ENCODE data around the gene CCDC51. TPM values are rescaled to one million over a fixed set of nuclear protein-coding genes. Genes with fewer than 3 reads are reported as not detected.
A peak's percentile ranks its signal among the peaks of the same experiment; 100 is the strongest.

Gene CCDC51
- total RNA-seq, 1 donor = 21.2 TPM

DNA sequence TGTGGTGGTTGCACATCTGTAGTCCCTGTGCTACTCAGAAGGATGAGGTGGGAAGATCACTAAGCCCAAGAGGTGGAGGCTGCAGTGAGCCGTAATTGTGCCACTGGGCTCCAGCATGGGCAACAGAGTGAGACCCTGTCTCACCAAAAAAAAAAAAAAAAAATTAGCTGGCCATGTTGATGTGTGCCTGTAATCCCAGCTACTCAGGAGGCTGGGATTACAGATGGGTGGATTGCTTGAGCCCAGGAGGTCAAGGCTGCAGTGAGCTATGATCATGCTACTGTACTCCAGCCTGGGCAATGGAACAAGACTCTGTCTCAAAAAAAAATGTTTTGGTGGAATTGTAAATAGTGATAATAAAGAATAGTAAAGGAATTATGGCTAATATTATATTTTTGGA is 16.5 kb upstream of the CCDC51 start:
- TF ChIP-seq, protein P1, sequence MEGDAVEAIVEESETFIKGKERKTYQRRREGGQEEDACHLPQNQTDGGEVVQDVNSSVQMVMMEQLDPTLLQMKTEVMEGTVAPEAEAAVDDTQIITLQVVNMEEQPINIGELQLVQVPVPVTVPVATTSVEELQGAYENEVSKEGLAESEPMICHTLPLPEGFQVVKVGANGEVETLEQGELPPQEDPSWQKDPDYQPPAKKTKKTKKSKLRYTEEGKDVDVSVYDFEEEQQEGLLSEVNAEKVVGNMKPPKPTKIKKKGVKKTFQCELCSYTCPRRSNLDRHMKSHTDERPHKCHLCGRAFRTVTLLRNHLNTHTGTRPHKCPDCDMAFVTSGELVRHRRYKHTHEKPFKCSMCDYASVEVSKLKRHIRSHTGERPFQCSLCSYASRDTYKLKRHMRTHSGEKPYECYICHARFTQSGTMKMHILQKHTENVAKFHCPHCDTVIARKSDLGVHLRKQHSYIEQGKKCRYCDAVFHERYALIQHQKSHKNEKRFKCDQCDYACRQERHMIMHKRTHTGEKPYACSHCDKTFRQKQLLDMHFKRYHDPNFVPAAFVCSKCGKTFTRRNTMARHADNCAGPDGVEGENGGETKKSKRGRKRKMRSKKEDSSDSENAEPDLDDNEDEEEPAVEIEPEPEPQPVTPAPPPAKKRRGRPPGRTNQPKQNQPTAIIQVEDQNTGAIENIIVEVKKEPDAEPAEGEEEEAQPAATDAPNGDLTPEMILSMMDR (IDR thresholded peaks at IDR 0.05; ENCODE audit: insufficient read depth, low read depth, low read length) = no peak
- no peak for DNase-seq (ENCODE audit: low read depth)

DNA sequence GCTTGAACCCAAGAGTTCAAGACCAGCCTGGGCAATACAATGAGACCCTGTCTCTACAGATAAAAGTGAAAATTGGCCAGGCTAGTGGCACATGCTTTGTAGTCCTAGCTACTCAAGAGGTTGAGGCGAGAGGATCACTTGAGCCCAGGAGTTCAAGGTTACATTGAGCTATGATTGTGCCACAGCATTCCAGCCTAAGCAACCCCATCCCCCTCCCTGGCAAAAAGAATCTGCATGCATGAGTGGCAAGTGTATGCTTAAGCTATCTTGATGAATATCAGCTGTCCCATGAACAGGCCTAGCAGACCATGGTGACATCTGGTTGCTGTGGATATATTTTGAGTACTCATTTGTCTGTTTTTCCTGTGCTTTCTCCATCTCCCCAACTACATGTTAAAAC is 11.4 kb upstream of the CCDC51 start:
- TF ChIP-seq, protein P1 (IDR thresholded peaks at IDR 0.05; ENCODE audit: insufficient read depth, low read depth, low read length) = no peak
- DNase-seq (ENCODE audit: low read depth) = no peak

More for the DNA sequence above, 16.5 kb upstream of the CCDC51 start:
- no peak overlapping the region for H3K4me3 ChIP-seq (ENCODE audit: low read depth, low read length)

DNA sequence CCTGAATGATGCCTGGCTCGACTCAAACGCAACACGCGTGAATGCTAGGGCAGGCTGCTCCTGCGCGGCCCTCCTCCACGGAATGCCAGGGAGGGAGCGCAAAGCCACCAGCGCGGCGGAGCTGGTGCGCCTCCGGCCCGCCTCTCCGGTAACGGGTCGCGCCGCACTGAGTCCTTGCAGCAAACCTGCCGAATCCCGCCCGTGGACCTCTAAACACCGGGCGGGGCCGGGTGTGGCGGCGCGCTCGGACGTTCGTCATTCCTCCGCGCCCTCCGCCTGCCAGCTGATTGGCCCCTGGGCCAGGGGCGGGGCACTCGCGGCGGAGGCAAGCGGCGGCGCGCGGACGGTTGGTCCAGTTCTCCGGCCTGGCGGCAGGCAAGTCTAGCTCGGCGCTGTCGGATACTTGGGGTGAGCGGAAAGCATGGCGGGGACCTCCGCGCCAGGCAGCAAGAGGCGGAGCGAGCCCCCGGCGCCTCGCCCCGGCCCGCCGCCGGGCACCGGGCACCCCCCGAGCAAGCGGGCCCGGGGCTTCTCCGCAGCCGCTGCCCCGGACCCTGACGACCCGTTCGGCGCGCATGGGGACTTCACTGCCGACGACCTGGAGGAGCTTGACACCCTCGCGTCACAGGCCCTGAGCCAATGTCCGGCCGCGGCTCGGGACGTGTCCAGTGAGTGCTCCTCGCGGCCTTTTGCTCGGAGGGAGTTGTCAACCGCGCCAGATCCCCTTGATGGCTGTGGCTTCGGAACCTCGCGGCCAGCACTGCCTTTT is 6.7 kb upstream of the CCDC51 start, which contains the start of gene ATRIP:
ATRIP (plus strand) TSS at position 313 of the 769 bp plus-strand sequence; CDS start at position 422, 109 bp downstream.
- TF ChIP-seq, protein P1 (IDR thresholded peaks at IDR 0.05; ENCODE audit: insufficient read depth, low read depth, low read length) = no peak
- H3K4me3 ChIP-seq (ENCODE audit: low read depth, low read length) = peak within 1 kb of the TSS; percentile 90
- peak; percentile 90 for DNase-seq (ENCODE audit: low read depth)

More for the DNA sequence above, 11.4 kb upstream of the CCDC51 start:
- H3K4me3 ChIP-seq (ENCODE audit: low read depth, low read length) = no peak overlapping the region

DNA sequence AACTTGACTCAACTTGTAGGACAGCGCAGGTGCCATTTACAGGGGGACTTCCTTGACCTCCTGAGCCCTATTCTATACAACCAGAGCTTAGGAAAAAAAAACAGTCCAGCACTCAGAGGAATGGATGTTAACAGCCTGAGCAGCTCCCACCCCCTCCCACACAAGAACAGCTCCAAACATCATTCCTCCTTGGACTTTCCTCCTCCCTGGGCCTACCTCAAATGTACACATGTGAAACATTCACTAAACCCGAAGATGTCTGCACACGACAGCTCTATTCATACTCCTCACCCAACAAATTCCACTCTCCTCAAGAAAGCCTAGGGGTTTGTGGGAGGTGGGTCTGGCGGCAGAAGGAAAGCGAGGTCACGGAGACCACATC is 6.1 kb upstream of the CCDC51 start:
- TF ChIP-seq, protein P1 (IDR thresholded peaks at IDR 0.05; ENCODE audit: insufficient read depth, low read depth, low read length) = no peak

DNA sequence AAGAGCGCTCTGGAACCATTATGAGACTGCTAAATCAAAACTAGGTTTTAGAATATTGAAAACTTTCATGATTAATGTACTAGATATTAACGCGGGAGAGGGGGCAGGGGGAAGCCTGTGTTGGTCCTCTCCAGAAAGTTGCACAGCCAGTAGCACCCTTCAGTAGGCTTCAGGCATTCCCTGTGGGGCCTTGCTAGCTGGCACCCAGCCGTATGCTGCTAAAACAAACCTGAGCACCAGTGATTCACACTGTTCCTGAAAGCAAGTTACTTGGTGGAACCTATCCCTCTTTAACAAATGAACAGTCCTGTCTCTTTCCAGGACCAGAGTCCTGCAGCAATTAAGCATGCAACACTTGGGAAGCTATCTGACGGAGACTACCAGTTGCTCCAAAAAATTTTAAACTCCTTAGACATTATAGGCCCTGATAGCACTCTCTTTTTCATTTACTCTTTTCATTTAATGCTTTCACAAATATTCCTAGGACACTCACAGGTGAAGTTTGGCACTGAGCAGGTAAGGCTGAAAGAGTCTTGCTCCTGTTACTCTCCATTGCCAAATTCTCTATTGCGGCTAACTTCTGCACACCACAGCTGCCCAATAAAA is 5.5 kb upstream of the CCDC51 start:
- TF ChIP-seq, protein P1 (IDR thresholded peaks at IDR 0.05; ENCODE audit: insufficient read depth, low read depth, low read length) = no peak
- H3K4me3 ChIP-seq (ENCODE audit: low read depth, low read length) = peak overlapping the region; percentile 90
- DNase-seq (ENCODE audit: low read depth) = no peak

More for the DNA sequence above, 6.1 kb upstream of the CCDC51 start:
- peak overlapping the region; percentile 90 for H3K4me3 ChIP-seq (ENCODE audit: low read depth, low read length)
- no peak for DNase-seq (ENCODE audit: low read depth)

DNA sequence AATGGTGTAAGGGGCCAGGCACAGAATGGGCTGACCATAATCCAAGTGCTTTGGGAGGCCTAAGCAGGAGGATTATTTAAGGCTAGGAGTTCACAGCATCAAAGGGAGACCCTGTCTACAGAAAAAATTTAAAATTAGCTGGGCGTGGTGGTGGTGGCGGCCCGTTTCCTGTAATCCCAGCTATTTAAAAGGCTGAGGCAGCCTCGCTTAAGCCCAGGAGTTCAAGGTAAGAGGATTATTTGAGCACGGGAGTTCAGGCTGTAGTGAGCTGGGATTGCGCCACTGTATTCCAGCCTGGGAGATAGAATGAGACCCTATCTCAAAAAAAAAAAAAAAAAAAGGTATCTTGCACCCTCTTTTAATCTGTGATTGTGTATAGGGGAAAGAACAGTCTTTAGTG is 2.0 kb upstream of the CCDC51 start:
- DNase-seq (ENCODE audit: low read depth) = no peak
- TF ChIP-seq, protein P1 (IDR thresholded peaks at IDR 0.05; ENCODE audit: insufficient read depth, low read depth, low read length) = no peak
- peak overlapping the region; percentile 85 for H3K4me3 ChIP-seq (ENCODE audit: low read depth, low read length)
